ENCODE results near the gene CFAP221.

DNA sequence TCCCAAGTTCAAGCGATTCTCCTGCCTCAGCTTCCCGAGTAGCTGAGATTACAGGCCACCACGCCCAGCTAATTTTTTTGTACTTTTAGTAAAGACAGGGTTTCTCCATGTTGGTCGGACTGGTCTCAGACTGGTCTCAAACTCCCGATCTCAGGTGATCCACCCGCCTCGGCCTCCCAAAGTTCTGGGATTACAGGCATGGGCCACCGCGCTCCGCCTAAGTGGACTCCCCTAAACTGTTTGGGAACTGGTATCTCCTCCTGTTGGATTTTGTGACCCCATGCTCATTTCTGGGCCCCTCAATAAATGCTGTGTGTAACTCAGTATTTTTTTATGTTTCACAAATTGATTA lies 25.2 kb upstream of the CFAP221 start:
- TF ChIP-seq, protein P1, sequence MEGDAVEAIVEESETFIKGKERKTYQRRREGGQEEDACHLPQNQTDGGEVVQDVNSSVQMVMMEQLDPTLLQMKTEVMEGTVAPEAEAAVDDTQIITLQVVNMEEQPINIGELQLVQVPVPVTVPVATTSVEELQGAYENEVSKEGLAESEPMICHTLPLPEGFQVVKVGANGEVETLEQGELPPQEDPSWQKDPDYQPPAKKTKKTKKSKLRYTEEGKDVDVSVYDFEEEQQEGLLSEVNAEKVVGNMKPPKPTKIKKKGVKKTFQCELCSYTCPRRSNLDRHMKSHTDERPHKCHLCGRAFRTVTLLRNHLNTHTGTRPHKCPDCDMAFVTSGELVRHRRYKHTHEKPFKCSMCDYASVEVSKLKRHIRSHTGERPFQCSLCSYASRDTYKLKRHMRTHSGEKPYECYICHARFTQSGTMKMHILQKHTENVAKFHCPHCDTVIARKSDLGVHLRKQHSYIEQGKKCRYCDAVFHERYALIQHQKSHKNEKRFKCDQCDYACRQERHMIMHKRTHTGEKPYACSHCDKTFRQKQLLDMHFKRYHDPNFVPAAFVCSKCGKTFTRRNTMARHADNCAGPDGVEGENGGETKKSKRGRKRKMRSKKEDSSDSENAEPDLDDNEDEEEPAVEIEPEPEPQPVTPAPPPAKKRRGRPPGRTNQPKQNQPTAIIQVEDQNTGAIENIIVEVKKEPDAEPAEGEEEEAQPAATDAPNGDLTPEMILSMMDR (IDR thresholded peaks at IDR 0.05): no peak
- TF ChIP-seq POLR2A (IDR thresholded peaks at IDR 0.05) (no peak), EP300 (IDR thresholded peaks at IDR 0.05) (no peak)
